Aorta (tissue), 5 donors: ENCODE results near the gene LCT. TPM values are rescaled to one million over a fixed set of nuclear protein-coding genes. Genes with fewer than 3 reads are reported as not detected.

Source experiments
- ATAC-seq: fragments of 200-7000 bp; cut with Tn5 transposase; one replicate; pipeline ENCODE4 v1.9.1; 2022; ENCODE audit warnings: moderate library complexity; ENCODE audit not compliant: low FRiP score
- DNase-seq, 2 donors: peaks; one replicate each; pipeline ENCODE4 v3.0.0-alpha.2; 2020
- H3K27ac ChIP-seq, 2 donors: one replicate each; pipeline ENCODE4 v1.5.1; 2013; ENCODE audit warnings: low read length in 2 of 2, mild to moderate bottlenecking in 2 of 2, moderate library complexity in 2 of 2, control low read depth in 1 of 2, inconsistent platforms in 1 of 2, low read depth in 1 of 2
- H3K27me3 ChIP-seq, 2 donors: one replicate each; pipeline ENCODE4 v1.6.1; 2013; ENCODE audit warnings: control low read depth in 1 of 2, low read length in 1 of 2, mild to moderate bottlenecking in 1 of 2, moderate library complexity in 1 of 2; ENCODE audit not compliant: insufficient read depth in 2 of 2, control insufficient read depth in 1 of 2
- H3K36me3 ChIP-seq, 2 donors: one replicate each; pipeline ENCODE4 v1.6.1; 2013; ENCODE audit warnings: control low read depth in 1 of 2, low read length in 1 of 2, mild to moderate bottlenecking in 1 of 2; ENCODE audit not compliant: insufficient read depth in 2 of 2, control insufficient read depth in 1 of 2
- H3K4me1 ChIP-seq, 2 donors: one replicate each; pipeline ENCODE4 v1.6.1; 2013; ENCODE audit warnings: low read length in 2 of 2, control low read depth in 1 of 2, mild to moderate bottlenecking in 1 of 2, moderate library complexity in 1 of 2; ENCODE audit not compliant: insufficient read depth in 2 of 2, control insufficient read depth in 1 of 2
- H3K4me3 ChIP-seq, 2 donors: one replicate each; pipeline ENCODE4 v1.5.1; 2013; ENCODE audit warnings: low read length in 2 of 2, control low read depth in 1 of 2, mild to moderate bottlenecking in 1 of 2
- H3K9me3 ChIP-seq: one replicate; pipeline ENCODE4 v1.6.1; 2013; ENCODE audit warnings: mild to moderate bottlenecking, low read length; ENCODE audit not compliant: control insufficient read depth
- WGBS, 2 donors: extraction: QIAGEN DNeasy Blood & Tissue Kit; methylation state at CpG; one replicate each; pipeline ENCODE4 v1.1.7; 2013; 5-methylcytosine and 5-hydroxymethylcytosine counted together
- intact Hi-C, 2 donors: fragments of 100-400 bp; cut with DNase I; formaldehyde crosslinking; loops; one replicate each; pipeline versions ENCODE4 v1.14.2 to v1.15.0; 2022
- polyA plus RNA-seq, 2 donors: library from polyadenylated mRNA; stranded (reverse); fragments of 200-250 nt; gene quantifications; one replicate each; pipeline ENCODE4 v1.2.3, GENCODE V29; 2013
- total RNA-seq, 2 donors: library from RNA; stranded (reverse); fragmentation: NEBNext Ultra II Directional; extraction: Animal tissue kit (Norgen Biotek cat#: 25700); gene quantifications; one replicate each; pipeline ENCODE4 v1.2.1, GENCODE V29; 2021
- donor health status: healthy with polysubstance abuse.
- donor health status: Bipolar disorder and iron deficiency.
- donor health status: DM: no; HTN: no; CAD: no.
- donor health status: DM: no; HTN: no; CAD: no.
- donor health status: DM: yes; HTN: yes; CAD: no.

Gene LCT
- total and polyA plus RNA-seq, 4 donors: 0.03 to 24.8 TPM; not detected in 2

- no peaks in the 10 kb centered on the region for H3K4me1 ChIP-seq
- intact Hi-C loops: no loop called here
- no peak overlapping the region for H3K27ac ChIP-seq
- 95 to 96% methylated on average over 7 of the region's 7 CpGs for WGBS, 2 donors
- no peak for DNase-seq
- ATAC-seq: no peak
- H3K4me3 ChIP-seq: no peak overlapping the region
- peaks cover 9 to 12% of the 10 kb centered on the region in 2 donors for H3K36me3 ChIP-seq
- H3K9me3 ChIP-seq: no peaks in the 10 kb centered on the region
- H3K27me3 ChIP-seq: no peaks in the 10 kb centered on the region
Measured at GRCh38 chr2:135776367-135776766, 60.6 kb downstream of the LCT start.

- no peak overlapping the region for H3K27ac ChIP-seq
- H3K4me3 ChIP-seq: no peak overlapping the region
- DNase-seq (no peak), ATAC-seq (peak; percentile 57)
- no peaks in the 10 kb centered on the region for H3K27me3 ChIP-seq
- H3K36me3 ChIP-seq: peaks cover 9 to 12% of the 10 kb centered on the region in 2 donors
- H3K9me3 ChIP-seq: no peaks in the 10 kb centered on the region
- H3K4me1 ChIP-seq: no peaks in the 10 kb centered on the region
- intact Hi-C loops: no loop called here
- 46 to 50% methylated on average over 2 of the region's 2 CpGs for WGBS, 2 donors
Measured at GRCh38 chr2:135775420-135775819, 61.6 kb downstream of the LCT start.

- ATAC-seq (no peak), DNase-seq (no peak)
- H3K9me3 ChIP-seq: no peaks in the 10 kb centered on the region
- no peaks in the 10 kb centered on the region for H3K27me3 ChIP-seq
- peaks cover 3 to 10% of the 10 kb centered on the region in 2 donors for H3K36me3 ChIP-seq
- H3K27ac ChIP-seq: no peak overlapping the region
- no peak overlapping the region for H3K4me3 ChIP-seq
- intact Hi-C loops: no loop called here
- no peaks in the 10 kb centered on the region for H3K4me1 ChIP-seq
Measured at GRCh38 chr2:135773917-135774316, 63.1 kb downstream of the LCT start.

GRCh38 chr2:135773319-135773718 is 63.7 kb downstream of the LCT start:
- intact Hi-C loops: no loop called here
- 94 to 96% methylated on average over 2 of the region's 2 CpGs for WGBS, 2 donors
- H3K36me3 ChIP-seq: peaks cover 3 to 12% of the 10 kb centered on the region in 2 donors

GRCh38 chr2:135768863-135769262 is 68.1 kb downstream of the LCT start:
- intact Hi-C loops: no loop called here
- Histone ChIP-seq H3K9me3 (no peaks in the 10 kb centered on the region), H3K4me3 (no peak overlapping the region), H3K36me3 (peaks cover 3 to 15% of the 10 kb centered on the region in 2 donors), H3K4me1 (no peaks in the 10 kb centered on the region), H3K27me3 (no peaks in the 10 kb centered on the region), H3K27ac (no peak overlapping the region)
- DNase-seq (no peak), ATAC-seq (no peak)
- 93 to 97% methylated on average over 8 of the region's 8 CpGs for WGBS, 2 donors

More at GRCh38 chr2:135773319-135773718, 63.7 kb downstream of the LCT start:
- Histone ChIP-seq H3K9me3 (no peaks in the 10 kb centered on the region), H3K4me3 (no peak overlapping the region), H3K27me3 (no peaks in the 10 kb centered on the region), H3K27ac (no peak overlapping the region), H3K4me1 (no peaks in the 10 kb centered on the region)
- ATAC-seq (no peak), DNase-seq (no peak)

GRCh38 chr2:135762530-135762929 is 74.5 kb downstream of the LCT start:
- no peaks in the 10 kb centered on the region for H3K4me1 ChIP-seq
- H3K36me3 ChIP-seq: peaks cover 6 to 9% of the 10 kb centered on the region in 2 donors
- no peak for ATAC-seq
- no peak overlapping the region for H3K4me3 ChIP-seq
- H3K27ac ChIP-seq: no peak overlapping the region
- no peaks in the 10 kb centered on the region for H3K27me3 ChIP-seq
- WGBS, 2 donors: 94 to 98% methylated on average over 1 of the region's 1 CpG
- DNase-seq: no peak
- intact Hi-C loops: no loop called here
- H3K9me3 ChIP-seq: peaks cover 2% of the 10 kb centered on the region

GRCh38 chr2:135762022-135762421 is 75.0 kb downstream of the LCT start:
- no peak for ATAC-seq
- Histone ChIP-seq H3K36me3 (peaks cover 6 to 11% of the 10 kb centered on the region in 2 donors), H3K27ac (no peak overlapping the region), H3K9me3 (peaks cover 2% of the 10 kb centered on the region), H3K4me3 (no peak overlapping the region), H3K27me3 (no peaks in the 10 kb centered on the region), H3K4me1 (no peaks in the 10 kb centered on the region)
- DNase-seq: no peak
- intact Hi-C loops: no loop called here

GRCh38 chr2:135756692-135757091 is 80.3 kb downstream of the LCT start:
- WGBS, 2 donors: 97 to 98% methylated on average over 1 of the region's 1 CpG
- Histone ChIP-seq H3K9me3 (peaks cover 2% of the 10 kb centered on the region), H3K27ac (no peak overlapping the region), H3K4me3 (no peak overlapping the region), H3K4me1 (no peaks in the 10 kb centered on the region), H3K27me3 (no peaks in the 10 kb centered on the region), H3K36me3 (peaks cover 6 to 11% of the 10 kb centered on the region in 2 donors)
- intact Hi-C loops: no loop called here
- ATAC-seq (no peak), DNase-seq (no peak)

GRCh38 chr2:135755573-135755972 is 81.4 kb downstream of the LCT start:
- peaks cover 6 to 11% of the 10 kb centered on the region in 2 donors for H3K36me3 ChIP-seq

More at GRCh38 chr2:135755573-135755972, 81.4 kb downstream of the LCT start:
- no peak overlapping the region for H3K4me3 ChIP-seq
- H3K27me3 ChIP-seq: no peaks in the 10 kb centered on the region
- DNase-seq: no peak
- no peaks in the 10 kb centered on the region for H3K4me1 ChIP-seq
- WGBS, 2 donors: 99% methylated on average over 2 of the region's 2 CpGs
- intact Hi-C loops: no loop called here
- no peak overlapping the region for H3K27ac ChIP-seq
- H3K9me3 ChIP-seq: peaks cover 2% of the 10 kb centered on the region
- ATAC-seq: no peak
